HepG2 (cell line): ENCODE results near the gene MYO10. TPM values are rescaled to one million over a fixed set of nuclear protein-coding genes. Genes with fewer than 3 reads are reported as not detected.

Experiments
- ATAC-seq: fragments of 200-7000 bp; cut with Tn5 transposase; 3 replicates; pipeline ENCODE4 v1.9.1; 2020; ENCODE audit warnings: mild to moderate bottlenecking, moderate library complexity
- BruUV-seq: library from RNA; stranded (reverse); fragments of 400-500 nt; replicated peaks from 2 replicates; lab custom pipeline; 2021; lab: Mats Ljungman, UMichigan
- CTCF ChIA-PET: fragments of 300-600 bp; formaldehyde crosslinking; extraction: SDS; loops from one replicate; lab custom pipeline; 2021; ENCODE audit warnings: low total read pairs, inconsistent platforms, low intra/inter-chr PET ratio; lab: Yijun Ruan, JAX
- POLR2A ChIA-PET: fragments of 350-600 bp; sonication (Branson Sonifier 250); formaldehyde crosslinking; loops from one replicate; lab custom pipeline; 2020; ENCODE audit warnings: antibody characterized with exemption, inconsistent platforms; lab: Yijun Ruan, JAX
- DNase-seq: peaks from one replicate; pipeline ENCODE4 v3.0.0-alpha.2; 2015; ENCODE audit warnings: low spot score
- FAIRE-seq: peaks from 3 replicates; lab custom pipeline; 2011; peaks lifted over from hg19 to GRCh38; lab: Jason Lieb, UNC
- H2AFZ ChIP-seq: one replicate; pipeline ENCODE4 v1.6.1; 2011; ENCODE audit warnings: low read length, inconsistent platforms
- H3K27ac ChIP-seq: fragments of 300-600 bp; 3 replicates; pipeline ENCODE4 v1.8.0; 2011; ENCODE audit warnings: mixed run types, mild to moderate bottlenecking, mixed read lengths, low read length, inconsistent platforms; ENCODE audit not compliant: insufficient read depth; ENCODE audit errors: extremely low read length
- H3K27me3 ChIP-seq, 2 experiments: fragments of 200-600 bp in 1 of 2; 2 replicates in 1 of 2; 3 replicates in 1 of 2; pipeline versions ENCODE4 v1.6.0 to v1.8.0; 2011; ENCODE audit warnings: low read length in 2 of 2, mild to moderate bottlenecking in 2 of 2, moderate library complexity in 2 of 2, inconsistent platforms in 1 of 2; ENCODE audit not compliant: insufficient read depth in 2 of 2, control insufficient read depth in 1 of 2
- H3K36me3 ChIP-seq, 2 experiments: fragments of 200-600 bp in 1 of 2; replicated peaks in 1 of 2; 2 replicates in 1 of 2; 3 replicates in 1 of 2; pipeline versions ENCODE4 v1.5.1 to v1.8.0; 2011; ENCODE audit warnings: low read length in 2 of 2, inconsistent platforms in 1 of 2; ENCODE audit not compliant: insufficient read depth in 2 of 2, control insufficient read depth in 1 of 2
- H3K4me1 ChIP-seq: 2 replicates; pipeline ENCODE4 v1.5.1; 2012; ENCODE audit warnings: low read length, inconsistent platforms; ENCODE audit not compliant: insufficient read depth
- H3K4me2 ChIP-seq: 2 replicates; pipeline ENCODE4 v1.6.0; 2011; ENCODE audit warnings: low read depth, low read length, inconsistent platforms
- H3K4me3 ChIP-seq, 3 experiments: fragments of 200-600 bp in 1 of 3; sonication (generic), shearing (Covaris generic) in 1 of 3; replicated peaks in 1 of 3; 2 replicates each; pipeline ENCODE4 v1.5.1; 2011 to 2016; ENCODE audit warnings: low read length in 3 of 3, inconsistent platforms in 2 of 3, low read depth in 2 of 3, mild to moderate bottlenecking in 2 of 3, control low read depth in 1 of 3, mixed read lengths in 1 of 3; ENCODE audit not compliant: insufficient read depth in 1 of 3
- H3K79me2 ChIP-seq: one replicate; pipeline ENCODE4 v1.6.1; 2011; ENCODE audit warnings: low read length, inconsistent platforms; ENCODE audit not compliant: insufficient read depth
- H3K9ac ChIP-seq: 2 replicates; pipeline ENCODE4 v1.6.0; 2011; ENCODE audit warnings: mild to moderate bottlenecking, low read depth, low read length, inconsistent platforms; ENCODE audit not compliant: insufficient read depth
- H3K9me3 ChIP-seq: 2 replicates; pipeline ENCODE4 v1.5.1; 2012; ENCODE audit warnings: mild to moderate bottlenecking, low read length
- H4K20me1 ChIP-seq: 2 replicates; pipeline ENCODE4 v1.6.0; 2011; ENCODE audit warnings: inconsistent platforms, mild to moderate bottlenecking, low read length, moderate library complexity; ENCODE audit not compliant: insufficient read depth
- ASH2L ChIP-seq: fragments of 300-600, 200-600 bp; sonication (generic); IDR thresholded peaks from 2 replicates; pipeline ENCODE4 v1.7.0; 2017; ENCODE audit warnings: low read depth, mild to moderate bottlenecking, moderate library complexity, mixed read lengths, low read length; ENCODE audit not compliant: insufficient read length
- DRAP1 ChIP-seq: IDR thresholded peaks from 2 replicates; pipeline ENCODE4 v1.6.1; 2016; ENCODE audit warnings: missing genetic modification reagents, missing compliant biosample characterization
- NFKBIZ ChIP-seq: IDR thresholded peaks from 2 replicates; pipeline ENCODE4 v1.6.1; 2018; ENCODE audit warnings: missing genetic modification reagents, missing compliant biosample characterization
- TMF1 ChIP-seq: sonication (generic); formaldehyde crosslinking; IDR thresholded peaks from 2 replicates; pipeline ENCODE4 v1.8.1; 2022; ENCODE audit warnings: low read depth, missing genetic modification reagents
- ZBTB33 ChIP-seq: sonication (generic); formaldehyde crosslinking; IDR thresholded peaks from 2 replicates; pipeline ENCODE4 v1.4.0; 2020; ENCODE audit warnings: missing genetic modification reagents
- ZNF629 ChIP-seq: sonication (generic); formaldehyde crosslinking; conservative IDR thresholded peaks from 2 replicates; pipeline ENCODE4 v1.5.0; 2020; ENCODE audit warnings: missing genetic modification reagents
- ZNF646 ChIP-seq: sonication (generic); formaldehyde crosslinking; IDR thresholded peaks from 2 replicates; pipeline ENCODE4 v1.9.0; 2021; ENCODE audit warnings: mild to moderate bottlenecking, missing genetic modification reagents
- ZNF776 ChIP-seq: sonication (generic); formaldehyde crosslinking; IDR thresholded peaks from 2 replicates; pipeline ENCODE4 v1.4.0; 2020; ENCODE audit warnings: mild to moderate bottlenecking, missing genetic modification reagents
- ZNF850 ChIP-seq: sonication (generic); formaldehyde crosslinking; conservative IDR thresholded peaks from 2 replicates; pipeline ENCODE4 v1.9.0; 2021; ENCODE audit warnings: mild to moderate bottlenecking, missing genetic modification reagents
- ZSCAN20 ChIP-seq: sonication (generic); formaldehyde crosslinking; IDR thresholded peaks from 2 replicates; pipeline ENCODE4 v1.4.0; 2020; ENCODE audit warnings: missing genetic modification reagents, mild to moderate bottlenecking, borderline replicate concordance
- ZSCAN9 ChIP-seq: IDR thresholded peaks from 2 replicates; pipeline ENCODE4 v1.6.1; 2016; ENCODE audit warnings: borderline replicate concordance
- WGBS: methylation state at CpG from one replicate; pipeline ENCODE4 v1.1.6; 2017; ENCODE audit warnings: low lambda C conversion rate; 5-methylcytosine and 5-hydroxymethylcytosine counted together
- in situ Hi-C: cut with HindIII; loops from 2 replicates; pipeline ENCODE4 v1.10.0; 2017; ENCODE audit warnings: low pct_unique_long_range_greater_than_20kb; ENCODE audit not compliant: extremely low pct_ligation_motif_present
- intact Hi-C: fragments of 100-400 bp; cut with micrococcal nuclease; formaldehyde crosslinking; loops from one replicate; pipeline ENCODE4 v1.10.0; 2022; ENCODE audit not compliant: unreplicated experiment
- polyA plus RNA-seq, 8 experiments: library from polyadenylated mRNA; depleted of rRNA in 3 of 8; stranded (reverse) in 7 of 8; unstranded in 1 of 8; fragments of >200 nt; fragmentation: Illumina TruSeq in 4 of 8; extraction: Trizol in 4 of 8; gene quantifications; 2 replicates each; pipeline versions ENCODE4 v1.2.1 to v1.2.3, GENCODE V29; 2011 to 2016; ENCODE audit warnings: low read depth in 4 of 8, missing spikeins in 1 of 8, mixed read lengths in 1 of 8; ENCODE audit not compliant: insufficient read depth in 1 of 8
- total RNA-seq, 5 experiments: library from RNA; depleted of rRNA; stranded (reverse); fragments of >200 nt; fragmentation: Illumina TruSeq; extraction: Trizol; gene quantifications; 2 replicates each; pipeline ENCODE4 v1.2.3, GENCODE V29; 2016; ENCODE audit warnings: low read depth in 1 of 5

MYO10 gene
- total and polyA plus RNA-seq, 2 of the 13 experiments (the other 11 are each of a cell fraction or from before 2014, with no cell fraction given), result 4.5 to 14.0 TPM

GRCh38 chr5:16894236-16895057 is 41.6 kb downstream of the MYO10 start (continued):
- no peak for TF ChIP-seq ZNF646 (CRISPR knock-in tag)

GRCh38 chr5:16891033-16891432 is 45.1 kb downstream of the MYO10 start:
- Histone ChIP-seq H3K9me3 (no peaks in the 10 kb centered on the region), H3K27me3 (peaks cover 0 to 6% of the 10 kb centered on the region in 2 experiments; a peak in 1 of 5 replicates), H3K9ac (no peak overlapping the region), H3K4me2 (no peak overlapping the region), H4K20me1 (peaks cover 3% of the 10 kb centered on the region; the same call in 1 of the 2 replicates), H3K36me3 (no peaks in the 10 kb centered on the region), H2AFZ (no peak overlapping the region), H3K27ac (no peak overlapping the region), H3K79me2 (no peaks in the 10 kb centered on the region), H3K4me3 (no peak overlapping the region), H3K4me1 (peaks cover 20% of the 10 kb centered on the region)
- no TSS peak for BruUV-seq
- ATAC-seq, result no peak
- POLR2A ChIA-PET, result no interaction called here
- no peak for DNase-seq
- in situ Hi-C loops (no loop called here), intact Hi-C loops (no loop called here)
- 59% methylated on average over 8 of the region's 8 CpGs for WGBS
- CTCF ChIA-PET, result no interaction called here
- FAIRE-seq, result no peak
- no peak for TF ChIP-seq ZBTB33
- no peak for TF ChIP-seq DRAP1 (CRISPR knock-in tag)
- TF ChIP-seq ZNF776 (CRISPR knock-in tag), result no peak
- no peak for TF ChIP-seq NFKBIZ (CRISPR knock-in tag)
- TF ChIP-seq ZSCAN9 (CRISPR knock-in tag), result no peak
- TF ChIP-seq TMF1 (CRISPR knock-in tag), result no peak
- TF ChIP-seq ZNF629 (CRISPR knock-in tag), result no peak
- TF ChIP-seq ZNF850 (CRISPR knock-in tag), result no peak
- TF ChIP-seq ZSCAN20, result no peak
- TF ChIP-seq ASH2L, result no peak
